Epithelial cell of esophagus (primary cell): Measurements from ENCODE around the gene ALDH1A2.
"Not testable (repeated sequence)": the region's sequence is repeated elsewhere in the genome, so short reads cannot be mapped to it uniquely, and the experiment has no call there.

ENCODE experiments used
- DNase-seq: peaks from one replicate; pipeline ENCODE4 v3.0.0; 2010; ENCODE audit warnings: low read depth
- H3K4me3 ChIP-seq: 2 replicates; pipeline ENCODE4 v1.5.1; 2011; ENCODE audit warnings: mild to moderate bottlenecking, low read length, control low read depth
- TF ChIP-seq, protein P1 (sequence below): IDR thresholded peaks from 2 replicates; pipeline ENCODE4 v1.5.1; 2011; ENCODE audit warnings: low read depth, mild to moderate bottlenecking, low read length, control low read depth, inconsistent platforms; ENCODE audit not compliant: insufficient read depth; ENCODE audit errors: missing control alignments

ALDH1A2 gene

GRCh38 chr15:58002338-58003126 is 63.0 kb downstream of the ALDH1A2 start:
- TF ChIP-seq, protein P1, sequence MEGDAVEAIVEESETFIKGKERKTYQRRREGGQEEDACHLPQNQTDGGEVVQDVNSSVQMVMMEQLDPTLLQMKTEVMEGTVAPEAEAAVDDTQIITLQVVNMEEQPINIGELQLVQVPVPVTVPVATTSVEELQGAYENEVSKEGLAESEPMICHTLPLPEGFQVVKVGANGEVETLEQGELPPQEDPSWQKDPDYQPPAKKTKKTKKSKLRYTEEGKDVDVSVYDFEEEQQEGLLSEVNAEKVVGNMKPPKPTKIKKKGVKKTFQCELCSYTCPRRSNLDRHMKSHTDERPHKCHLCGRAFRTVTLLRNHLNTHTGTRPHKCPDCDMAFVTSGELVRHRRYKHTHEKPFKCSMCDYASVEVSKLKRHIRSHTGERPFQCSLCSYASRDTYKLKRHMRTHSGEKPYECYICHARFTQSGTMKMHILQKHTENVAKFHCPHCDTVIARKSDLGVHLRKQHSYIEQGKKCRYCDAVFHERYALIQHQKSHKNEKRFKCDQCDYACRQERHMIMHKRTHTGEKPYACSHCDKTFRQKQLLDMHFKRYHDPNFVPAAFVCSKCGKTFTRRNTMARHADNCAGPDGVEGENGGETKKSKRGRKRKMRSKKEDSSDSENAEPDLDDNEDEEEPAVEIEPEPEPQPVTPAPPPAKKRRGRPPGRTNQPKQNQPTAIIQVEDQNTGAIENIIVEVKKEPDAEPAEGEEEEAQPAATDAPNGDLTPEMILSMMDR = no peak
- no peak overlapping the region for H3K4me3 ChIP-seq
- no peak for DNase-seq

GRCh38 chr15:57999699-58000098 is 65.8 kb downstream of the ALDH1A2 start:
- H3K4me3 ChIP-seq, DNase-seq: not testable (repeated sequence)

DNA sequence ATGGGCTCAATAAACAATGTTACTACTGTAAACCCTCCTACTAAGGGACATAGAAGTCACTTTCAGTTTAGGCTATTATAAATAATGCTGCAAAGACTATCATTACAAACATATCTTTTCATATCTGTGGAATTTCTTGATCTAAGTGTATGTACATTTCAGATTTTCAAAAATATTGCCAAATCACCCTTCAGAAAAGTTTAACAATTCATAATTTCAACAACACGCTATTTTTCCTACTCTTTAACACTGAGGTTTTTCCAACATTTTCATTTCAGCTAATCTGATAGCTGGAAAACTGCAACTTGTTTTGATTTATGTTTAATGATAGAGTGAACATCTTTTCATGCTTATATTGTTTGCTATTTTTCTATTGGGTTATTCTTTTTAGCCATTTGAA is 69.0 kb downstream of the ALDH1A2 start:
- TF ChIP-seq, protein P1 = no peak
- H3K4me3 ChIP-seq = no peak overlapping the region
- DNase-seq = no peak

- H3K4me3 ChIP-seq = no peak overlapping the region
- TF ChIP-seq, protein P1 = no peak
- no peak for DNase-seq
Measured at GRCh38 chr15:57994221-57995049, 71.1 kb downstream of the ALDH1A2 start.

GRCh38 chr15:57993409-57994145 is 71.9 kb downstream of the ALDH1A2 start:
- H3K4me3 ChIP-seq = no peak overlapping the region
- no peak for DNase-seq
- TF ChIP-seq, protein P1 = no peak

DNA sequence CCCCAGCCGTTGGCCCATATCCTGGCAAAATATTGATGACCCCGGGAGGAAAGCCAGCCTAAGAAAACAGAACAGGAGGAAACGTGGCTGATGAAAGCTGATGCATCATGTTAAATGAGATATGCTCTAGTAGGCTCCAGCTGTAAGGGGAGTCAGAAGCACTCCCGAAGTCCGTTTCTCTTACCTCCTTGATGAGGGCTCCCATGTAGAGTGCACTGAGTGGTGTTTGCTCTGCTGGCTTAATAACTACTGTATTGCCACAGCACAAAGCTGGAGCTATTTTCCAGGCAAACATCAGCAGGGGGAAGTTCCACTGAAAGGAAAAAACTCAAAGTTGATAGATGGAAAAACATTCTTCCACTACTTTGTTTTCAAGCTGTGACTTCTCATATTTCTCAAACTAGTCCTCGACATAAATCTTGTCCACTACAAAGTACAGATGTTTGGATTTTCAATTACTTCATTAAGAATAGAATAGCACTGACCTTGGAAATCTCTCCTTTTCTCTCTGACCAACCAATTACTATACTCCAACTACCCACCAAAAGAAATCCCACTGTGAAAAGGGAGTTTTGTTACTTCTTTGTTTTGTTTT is 72.7 kb downstream of the ALDH1A2 start:
- DNase-seq = no peak
- TF ChIP-seq, protein P1 = no peak
- H3K4me3 ChIP-seq = no peak overlapping the region
